HG03066 (cell line): ENCODE measurements around the gene ENDOD1.
"Not testable (repeated sequence)": the region's sequence is repeated elsewhere in the genome, so short reads cannot be mapped to it uniquely, and the experiment has no call there.

Experiments used
- ATAC-seq: cut with Tn5 transposase; IDR thresholded peaks from one replicate; pipeline ENCODE4 v1.9.1; 2021; ENCODE audit warnings: low read depth; ENCODE audit not compliant: unreplicated experiment

The ENDOD1 gene

GRCh38 chr11:95089620-95090542, at the start of gene ENDOD1:
Gene ENDOD1, plus strand, starts transcription at chr11:95089846. Its CDS starts 82 bp downstream, at chr11:95089928.
- ATAC-seq = peak; percentile 80

DNA sequence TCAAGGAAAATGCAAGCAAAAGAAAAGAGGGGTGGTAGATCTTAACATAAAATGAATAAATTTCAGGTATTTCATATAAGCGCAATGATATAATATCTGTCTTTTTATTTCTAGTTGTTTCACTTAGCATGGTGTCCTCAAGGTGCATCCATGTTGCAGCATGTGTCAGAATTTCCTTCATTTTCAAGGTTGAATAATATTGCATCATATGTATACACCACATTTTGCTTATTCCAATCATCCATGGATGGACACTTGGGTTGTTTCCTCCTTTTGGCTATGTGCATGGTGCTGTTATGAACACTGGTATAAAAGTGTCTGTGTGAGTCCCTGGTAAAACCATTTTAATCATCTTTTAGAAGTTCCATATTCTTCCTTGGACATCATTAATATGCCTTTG, 47.4 kb upstream of the ENDOD1 start:
- no peak for ATAC-seq

- ATAC-seq = no peak
These were observed 46.7 kb upstream of the ENDOD1 start for GRCh38 chr11:95042906-95043305.

DNA sequence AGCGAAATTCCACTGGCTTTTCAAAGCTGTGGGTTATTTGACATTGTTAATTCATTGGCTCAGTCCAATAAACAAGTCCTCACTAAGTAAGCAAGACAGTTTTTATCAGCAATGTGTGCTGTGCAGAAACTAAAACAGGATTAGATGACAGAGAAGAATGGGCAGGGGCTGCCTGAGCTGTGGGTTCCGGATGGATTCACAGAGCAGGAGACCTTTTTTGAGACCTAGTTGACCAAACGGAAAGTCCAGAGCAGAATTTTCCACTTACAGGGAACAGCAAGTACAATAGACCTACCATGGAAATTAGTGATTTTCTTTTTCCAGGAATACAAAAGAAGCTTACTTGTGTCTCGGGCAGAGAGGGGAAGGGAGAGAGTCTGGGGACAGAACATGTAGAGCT, 45.6 kb upstream of the ENDOD1 start:
- ATAC-seq = no peak

GRCh38 chr11:95045812-95046211, 43.8 kb upstream of the ENDOD1 start:
- ATAC-seq = no peak

DNA sequence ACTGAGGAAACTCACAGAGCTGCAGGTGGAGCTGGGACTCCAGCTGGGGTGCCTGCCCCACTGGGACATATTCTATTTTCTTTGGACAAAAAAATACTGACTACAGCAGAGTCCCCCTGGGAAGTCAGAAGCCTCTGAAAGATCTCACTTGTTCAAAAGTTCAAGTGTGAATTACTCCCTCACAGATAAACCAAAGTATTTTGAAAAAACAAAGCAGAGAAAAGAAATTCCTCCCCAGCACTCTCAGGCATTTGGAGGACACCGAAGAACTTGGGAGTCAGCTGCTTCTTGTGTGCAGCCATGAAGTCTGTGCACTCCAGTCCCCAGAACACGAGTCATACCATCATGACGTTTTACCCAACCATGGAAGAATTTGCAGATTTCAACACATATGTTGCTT, 40.5 kb upstream of the ENDOD1 start, which contains the start of gene KDM4F:
Gene KDM4F (plus strand): TSS at position 301 of the 400 bp plus-strand sequence.
- ATAC-seq = not testable (repeated sequence)

- no peak for ATAC-seq
These were observed 38.9 kb upstream of the ENDOD1 start for GRCh38 chr11:95050595-95051202.

GRCh38 chr11:95054356-95054755, 35.3 kb upstream of the ENDOD1 start:
- ATAC-seq = no peak

DNA sequence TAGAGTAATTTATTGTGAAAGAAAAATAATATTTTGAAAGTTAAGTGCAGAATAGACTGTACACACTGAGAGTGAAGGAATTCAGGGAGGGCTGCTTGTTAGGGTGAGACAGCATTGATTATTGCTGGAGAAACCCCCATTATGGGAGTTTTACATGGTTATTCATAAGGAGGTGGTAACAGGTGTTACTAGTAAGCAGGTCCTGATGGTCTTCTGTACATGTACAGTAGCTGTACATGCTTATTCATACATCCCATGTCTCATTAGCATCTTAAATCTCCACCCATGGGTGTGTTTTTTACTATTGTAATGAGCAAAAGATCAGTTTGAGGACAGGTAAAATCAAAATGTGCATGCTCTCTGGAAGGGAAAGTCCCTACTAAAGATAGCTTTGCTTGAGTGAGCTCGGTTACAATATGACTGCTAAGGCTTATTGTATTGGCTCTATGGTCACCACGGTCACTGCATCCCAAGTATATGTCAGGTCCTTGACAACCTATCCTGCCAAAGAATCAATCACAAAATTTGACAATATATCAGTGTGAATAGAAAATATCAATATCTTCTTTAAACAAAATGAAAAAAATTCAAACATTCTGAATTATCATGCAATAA, 34.3 kb upstream of the ENDOD1 start:
- peak; percentile 96 for ATAC-seq

DNA sequence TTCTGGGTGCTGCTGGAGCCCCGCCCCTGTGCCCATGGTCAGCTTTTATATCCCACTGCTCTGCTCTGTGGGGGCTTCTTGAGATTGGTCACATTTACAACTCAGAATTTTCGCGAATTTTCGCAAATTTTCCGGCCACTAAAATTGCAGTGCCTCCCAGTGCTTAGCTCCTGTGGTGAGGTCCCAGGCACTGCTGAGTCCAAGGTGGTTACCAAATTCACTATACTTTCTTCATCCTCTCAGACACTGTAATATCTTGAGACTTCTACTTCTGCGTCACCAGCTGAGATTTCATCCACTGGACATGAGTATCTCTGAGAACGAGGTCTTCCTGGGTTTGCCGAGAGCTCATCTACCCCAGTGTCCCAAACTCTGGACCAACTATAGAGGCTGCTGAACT, 31.7 kb upstream of the ENDOD1 start:
- no peak for ATAC-seq

DNA sequence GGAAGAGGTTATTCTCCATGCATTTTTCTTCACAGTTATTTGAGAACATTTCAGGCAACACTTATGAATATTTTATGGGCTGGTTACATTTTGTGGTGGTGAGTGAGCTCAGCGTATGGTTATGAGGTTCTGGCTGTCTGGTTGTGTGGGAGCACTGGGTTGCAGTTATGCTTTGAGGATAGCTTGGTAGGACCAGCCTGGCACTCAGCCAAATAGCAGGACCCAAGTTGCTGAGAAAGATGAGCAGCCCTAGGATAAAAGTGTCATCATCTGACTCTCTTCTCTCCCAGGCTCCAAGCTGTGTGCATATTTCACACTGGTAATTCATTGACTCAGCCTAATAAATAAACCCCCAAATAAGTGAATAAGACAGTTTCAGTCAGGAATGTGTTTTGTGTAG, 31.0 kb upstream of the ENDOD1 start:
- no peak for ATAC-seq

- ATAC-seq = no peak
These were observed 30.6 kb upstream of the ENDOD1 start for GRCh38 chr11:95059046-95059445.

GRCh38 chr11:95065336-95065735, 24.3 kb upstream of the ENDOD1 start:
- no peak for ATAC-seq

DNA sequence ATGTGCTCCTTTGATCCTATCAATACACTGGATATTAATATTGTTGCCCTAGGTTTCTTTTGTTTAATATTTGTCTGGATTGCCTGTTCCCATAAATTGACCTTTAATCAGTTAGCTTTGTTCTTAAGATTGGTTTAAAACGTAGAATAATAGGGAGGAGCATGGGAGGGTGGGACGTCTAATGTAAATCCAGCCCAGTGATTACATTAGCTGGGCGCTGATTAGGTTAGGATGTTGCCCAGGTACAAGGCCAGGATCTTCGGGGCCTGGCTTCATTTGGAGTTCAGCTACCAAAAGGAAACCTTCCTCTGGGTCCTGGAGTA, 23.0 kb upstream of the ENDOD1 start, which contains the start of gene SRSF8:
Gene SRSF8 (plus strand): TSS at position 204 of the 323 bp plus-strand sequence. CDS start 308 bp downstream, outside the sequence.
- peak; percentile 34 for ATAC-seq

GRCh38 chr11:95067039-95067840, 22.4 kb upstream of the ENDOD1 start:
- ATAC-seq = peak; percentile 56

- no peak for ATAC-seq
These were observed 21.8 kb upstream of the ENDOD1 start for GRCh38 chr11:95067841-95068219.

DNA sequence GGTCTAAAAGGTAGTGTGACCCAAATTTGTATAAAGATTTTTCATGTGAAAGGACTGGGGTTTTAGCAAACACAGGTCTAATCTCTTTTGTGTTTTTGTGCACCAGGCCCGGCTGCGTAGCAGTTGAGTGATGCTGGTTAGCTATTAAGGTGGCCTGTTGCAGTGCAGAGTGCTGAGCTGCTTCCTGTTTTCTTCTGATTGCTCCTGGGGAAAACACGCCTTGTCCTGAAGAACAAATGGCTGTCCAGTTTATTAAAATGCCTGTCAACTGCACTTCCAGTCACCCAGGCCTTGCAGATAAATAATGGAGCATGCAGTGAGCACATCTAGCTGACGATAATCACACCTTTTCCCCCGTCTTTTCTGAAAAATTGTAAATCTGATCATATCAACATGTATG, 21.1 kb upstream of the ENDOD1 start:
- peak; percentile 68 for ATAC-seq

DNA sequence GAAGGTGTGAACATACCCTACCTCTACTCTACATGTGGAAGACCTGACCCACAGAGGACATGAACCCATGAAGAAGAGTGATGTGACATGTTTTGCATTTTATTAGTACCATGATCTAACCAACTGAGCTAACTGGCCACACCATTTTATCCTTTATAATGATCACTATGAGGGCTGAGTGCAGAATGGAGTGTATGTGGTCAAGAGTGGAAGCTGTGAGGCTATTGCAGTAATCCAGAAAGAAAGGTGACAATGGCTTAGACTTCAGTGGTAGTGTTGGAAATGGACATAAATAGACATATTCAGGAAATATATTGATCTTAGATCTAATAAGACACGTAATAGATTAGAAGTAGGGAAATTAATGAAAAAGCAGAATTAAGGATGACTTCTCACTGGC, 19.2 kb upstream of the ENDOD1 start:
- no peak for ATAC-seq

GRCh38 chr11:95072948-95073347, 16.7 kb upstream of the ENDOD1 start:
- no peak for ATAC-seq

DNA sequence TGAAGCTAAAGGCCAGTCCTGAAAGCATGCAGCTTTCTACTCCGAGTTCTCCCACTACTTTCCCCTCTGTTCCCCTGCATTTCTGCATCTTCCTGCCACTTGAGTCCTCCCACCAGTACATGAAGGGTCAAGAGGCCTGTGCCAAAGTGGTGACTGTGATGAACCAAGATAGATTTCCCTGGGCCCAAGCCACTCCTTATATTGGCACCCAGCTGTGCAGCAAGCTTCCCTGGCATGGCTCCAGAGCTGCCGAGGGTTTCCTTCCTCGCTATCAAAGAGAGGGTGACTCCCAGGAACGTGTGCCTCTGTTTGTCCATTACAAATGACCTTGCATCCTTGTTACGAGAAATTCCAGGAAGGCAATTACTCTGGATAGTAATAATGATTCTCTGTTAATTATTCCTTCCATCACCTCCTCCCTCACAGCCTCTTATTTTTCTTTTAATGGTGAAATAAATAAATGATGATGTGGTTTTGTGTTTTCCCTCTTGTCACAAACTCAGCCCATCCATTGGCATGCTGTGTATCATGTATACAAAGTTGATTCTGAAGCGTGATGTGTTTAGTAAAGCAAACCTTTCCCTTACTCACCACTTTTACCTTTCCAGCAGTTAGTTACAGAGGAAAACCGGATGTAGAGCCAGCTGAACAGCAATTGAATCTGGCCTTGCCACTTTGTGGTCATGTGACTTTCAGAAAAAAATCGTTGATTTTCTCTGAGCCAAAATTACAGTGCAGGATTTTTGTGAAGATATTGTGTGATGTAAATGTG, 14.7 kb upstream of the ENDOD1 start:
- no peak for ATAC-seq
